ENCODE data around the gene TBC1D23. TPM values are rescaled to one million over a fixed set of nuclear protein-coding genes. Genes with fewer than 3 reads are reported as not detected.
A peak's percentile ranks its signal among the peaks of the same experiment; 100 is the strongest.
"Not testable (repeated sequence)": the region's sequence is repeated elsewhere in the genome, so short reads cannot be mapped to it uniquely, and the experiment has no call there.

TBC1D23 gene
- total and polyA plus RNA-seq, 10 donors: 16.1 to 61.4 (median 41.6) TPM

GRCh38 chr3:100333970-100334487, 73.2 kb downstream of the TBC1D23 start:
- peak overlapping the region; percentile 50 to 91 (median 84) for H3K27ac ChIP-seq

GRCh38 chr3:100334488-100335351, 73.9 kb downstream of the TBC1D23 start, which contains the start of gene NIT2:
Gene NIT2 (plus strand): TSS chr3:100334757. CDS start chr3:100334792, 35 bp downstream.
- peak; percentile 97 for DNase-seq
- H3K36me3 ChIP-seq: peaks cover 0 to 11% (median 5%) of the 10 kb centered on the region in 6 donors
- intact Hi-C loops (cut with DNase I; ENCODE audit: low total_unique reads): loop anchor here (5.0 kb wide), 1 partner anchor 72 kb away; the partner anchor contains the start of gene TBC1D23
- H3K27ac ChIP-seq: peak within 1 kb of the TSS; percentile 50 to 91 (median 84)
- peak within 1 kb of the TSS; percentile 54 to 95 (median 72) for H3K4me3 ChIP-seq
- H3K9me3 ChIP-seq: no peaks in the 10 kb centered on the region
- TF ChIP-seq POLR2A (IDR thresholded peaks at IDR 0.05): peak in 1 of 3 donors; percentile 17
- TF ChIP-seq CTCF (IDR thresholded peaks at IDR 0.05 in 8 of 11, conservative IDR thresholded peaks at IDR 0.05 in 3 of 11): peak in 1 of 11 experiments; percentile 11
- peak; percentile 71 to 84 (median 83) for TF ChIP-seq POLR2AphosphoS5 (IDR thresholded peaks at IDR 0.05)
- H3K4me1 ChIP-seq: peaks cover 6 to 27% (median 20%) of the 10 kb centered on the region in 6 donors
- 0 to 1% (median 1%) methylated on average over 33 to 77 of the region's 77 CpGs for WGBS, 5 donors
- no peaks in the 10 kb centered on the region for H3K27me3 ChIP-seq (replicated peaks in 1 of 7)

More at GRCh38 chr3:100333970-100334487, 73.2 kb downstream of the TBC1D23 start:
- 34 to 42% (median 39%) methylated on average over 14 of the region's 14 CpGs for WGBS, 5 donors
- TF ChIP-seq CTCF (IDR thresholded peaks at IDR 0.05 in 8 of 11, conservative IDR thresholded peaks at IDR 0.05 in 3 of 11) (no peak), POLR2A (IDR thresholded peaks at IDR 0.05) (no peak), POLR2AphosphoS5 (IDR thresholded peaks at IDR 0.05) (no peak)
- intact Hi-C loops (cut with DNase I; ENCODE audit: low total_unique reads): loop anchor here (5.0 kb wide), 1 partner anchor 72 kb away; the partner anchor contains the start of gene TBC1D23
- peaks cover 0 to 4% (median under 1%) of the 10 kb centered on the region in 6 donors for H3K36me3 ChIP-seq
- H3K27me3 ChIP-seq (replicated peaks in 1 of 7): no peaks in the 10 kb centered on the region
- no peak for DNase-seq
- no peaks in the 10 kb centered on the region for H3K9me3 ChIP-seq
- peaks cover 6 to 27% (median 20%) of the 10 kb centered on the region in 6 donors for H3K4me1 ChIP-seq
- peak overlapping the region; percentile 54 to 95 (median 72) for H3K4me3 ChIP-seq

GRCh38 chr3:100335434-100335833, 74.6 kb downstream of the TBC1D23 start:
- Histone ChIP-seq H3K27ac (peak overlapping the region in 6 of 8 donors; percentile 69 to 91 (median 84)), H3K36me3 (peaks cover 0 to 18% (median 13%) of the 10 kb centered on the region in 6 donors), H3K4me1 (peaks cover 6 to 27% (median 20%) of the 10 kb centered on the region in 6 donors), H3K27me3 (replicated peaks in 1 of 7) (no peaks in the 10 kb centered on the region), H3K9me3 (no peaks in the 10 kb centered on the region), H3K4me3 (peak overlapping the region in 7 of 8 donors; percentile 60 to 95 (median 74))
- peak; percentile 83 for DNase-seq
- intact Hi-C loops (cut with DNase I; ENCODE audit: low total_unique reads): no loop called here
- 56 to 67% (median 65%) methylated on average over 14 of the region's 14 CpGs for WGBS, 5 donors
- TF ChIP-seq POLR2A (IDR thresholded peaks at IDR 0.05) (no peak), CTCF (IDR thresholded peaks at IDR 0.05 in 8 of 11, conservative IDR thresholded peaks at IDR 0.05 in 3 of 11) (no peak), POLR2AphosphoS5 (IDR thresholded peaks at IDR 0.05) (no peak)

- H3K4me1 ChIP-seq: peaks cover 6 to 27% (median 20%) of the 10 kb centered on the region in 6 donors
- DNase-seq; H3K4me3 ChIP-seq; intact Hi-C loops (cut with DNase I; ENCODE audit: low total_unique reads); H3K9me3 ChIP-seq; H3K27me3 ChIP-seq (replicated peaks in 1 of 7): not testable (repeated sequence)
- H3K36me3 ChIP-seq: peaks cover 0 to 26% (median 20%) of the 10 kb centered on the region in 6 donors
- WGBS, 5 donors: 90 to 98% (median 94%) methylated on average over 9 to 10 of the region's 10 CpGs
- H3K27ac ChIP-seq: peak overlapping the region in 1 of 8 donors; percentile 91
Measured at GRCh38 chr3:100336229-100336628, 75.4 kb downstream of the TBC1D23 start.
